GM21737 (cell line): ENCODE results near the gene RTN4RL1.
"Not testable (repeated sequence)": the region's sequence is repeated elsewhere in the genome, so short reads cannot be mapped to it uniquely, and the experiment has no call there.

ENCODE experiments used
- ATAC-seq: cut with Tn5 transposase; IDR thresholded peaks from one replicate; pipeline ENCODE4 v1.9.1; 2021; ENCODE audit warnings: mild to moderate bottlenecking, moderate library complexity; ENCODE audit not compliant: unreplicated experiment

The RTN4RL1 gene

DNA sequence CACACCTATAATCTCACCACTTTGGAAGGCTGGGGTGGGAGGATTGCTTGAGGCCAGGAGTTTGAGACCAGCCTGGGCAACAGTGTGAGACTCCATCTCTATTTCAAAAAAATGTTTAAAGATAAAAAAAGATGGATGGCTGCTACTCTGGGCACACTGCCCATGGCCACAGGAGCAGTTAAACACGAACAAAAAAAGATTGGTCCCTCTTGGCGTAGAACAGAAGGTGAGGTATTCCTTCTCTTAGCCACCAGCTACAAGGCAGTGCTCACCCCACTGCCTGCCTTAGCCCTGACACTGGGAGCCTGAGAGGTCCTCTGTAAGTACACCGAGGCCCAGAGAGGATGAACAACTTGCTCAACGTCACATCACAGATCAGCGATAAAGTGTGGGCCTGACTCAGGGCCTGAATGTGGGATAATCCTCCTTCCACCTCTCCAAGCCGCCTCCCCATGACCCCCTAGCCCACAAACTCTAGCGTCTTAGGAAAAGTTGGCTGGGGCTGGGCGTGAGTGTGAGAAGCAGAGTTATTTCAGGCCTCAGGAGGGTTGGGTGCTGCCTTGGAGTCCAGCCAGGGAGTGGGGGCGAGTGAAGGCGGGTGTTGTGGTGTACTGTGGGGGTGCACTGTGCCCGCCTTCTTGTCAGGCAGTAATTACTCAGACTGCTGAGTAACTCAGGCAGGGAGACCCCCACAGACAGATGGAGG is 2.5 kb upstream of the RTN4RL1 start:
- no peak for ATAC-seq

DNA sequence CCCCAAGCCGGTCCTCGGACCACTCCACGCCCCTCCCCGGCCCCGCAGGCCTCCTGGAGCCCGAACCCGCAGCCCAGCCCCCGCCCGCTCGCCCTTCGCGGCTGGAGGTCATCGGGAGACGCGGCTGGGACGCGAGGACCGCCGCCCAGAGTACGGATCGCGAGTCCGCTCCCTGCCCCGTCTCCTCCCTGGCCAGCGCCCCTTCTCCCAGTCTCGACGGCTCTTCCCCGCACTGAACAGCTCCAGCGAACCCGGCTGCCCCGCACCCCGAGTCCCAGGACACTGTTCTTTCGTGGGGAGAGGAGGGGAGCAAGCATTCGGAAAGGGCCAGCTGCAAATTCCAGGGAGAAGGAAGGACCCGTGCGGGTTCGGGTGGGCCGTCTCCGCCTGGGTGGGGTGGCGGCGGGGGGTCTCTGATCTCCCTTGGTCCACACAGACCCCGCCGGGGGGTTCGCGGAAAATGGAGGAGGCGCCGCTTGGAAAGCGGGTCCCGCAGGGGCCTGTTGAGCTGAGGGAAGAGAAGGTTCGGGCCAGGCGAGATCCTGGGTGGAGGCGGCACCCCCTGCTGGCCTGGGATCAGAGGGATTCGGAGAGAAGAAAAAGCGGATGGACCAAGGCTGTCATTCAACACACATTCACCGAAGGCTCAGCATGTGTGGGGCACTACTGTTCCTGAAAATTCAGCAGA is 632 bp upstream of the RTN4RL1 start:
- no peak for ATAC-seq

DNA sequence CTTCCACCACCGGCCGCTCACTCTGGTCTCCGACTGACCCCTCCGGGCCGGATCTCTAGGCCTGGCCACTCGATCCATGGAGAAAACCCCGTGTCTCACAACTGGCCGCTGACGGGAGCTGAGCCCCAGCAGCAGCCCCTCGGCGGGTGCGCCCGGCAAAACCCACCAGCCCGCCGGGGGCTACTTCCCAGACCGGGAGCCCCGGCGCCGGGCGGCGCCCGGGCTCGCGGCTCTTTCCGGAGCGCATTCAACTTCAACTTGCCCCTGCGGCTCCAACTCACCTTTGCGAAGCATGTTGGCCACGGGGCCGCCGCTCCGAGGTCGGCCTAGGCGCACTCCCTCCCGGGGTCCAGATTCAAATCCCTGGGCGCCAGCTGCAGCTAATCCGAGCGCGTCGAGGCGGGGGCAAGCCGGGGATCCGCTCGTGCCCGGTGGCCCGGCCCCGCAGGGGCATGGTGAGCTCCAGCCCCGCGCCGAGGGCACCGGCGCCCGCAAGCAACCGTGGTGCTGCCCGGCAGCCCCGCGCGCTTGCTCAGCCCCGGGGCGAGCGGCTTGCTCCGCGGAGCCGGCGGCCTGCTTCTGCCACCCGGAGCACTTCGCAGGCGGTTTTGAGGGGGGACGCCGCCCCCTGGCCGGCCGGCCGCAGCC is 438 bp downstream of the RTN4RL1 start:
- ATAC-seq, result no peak

DNA sequence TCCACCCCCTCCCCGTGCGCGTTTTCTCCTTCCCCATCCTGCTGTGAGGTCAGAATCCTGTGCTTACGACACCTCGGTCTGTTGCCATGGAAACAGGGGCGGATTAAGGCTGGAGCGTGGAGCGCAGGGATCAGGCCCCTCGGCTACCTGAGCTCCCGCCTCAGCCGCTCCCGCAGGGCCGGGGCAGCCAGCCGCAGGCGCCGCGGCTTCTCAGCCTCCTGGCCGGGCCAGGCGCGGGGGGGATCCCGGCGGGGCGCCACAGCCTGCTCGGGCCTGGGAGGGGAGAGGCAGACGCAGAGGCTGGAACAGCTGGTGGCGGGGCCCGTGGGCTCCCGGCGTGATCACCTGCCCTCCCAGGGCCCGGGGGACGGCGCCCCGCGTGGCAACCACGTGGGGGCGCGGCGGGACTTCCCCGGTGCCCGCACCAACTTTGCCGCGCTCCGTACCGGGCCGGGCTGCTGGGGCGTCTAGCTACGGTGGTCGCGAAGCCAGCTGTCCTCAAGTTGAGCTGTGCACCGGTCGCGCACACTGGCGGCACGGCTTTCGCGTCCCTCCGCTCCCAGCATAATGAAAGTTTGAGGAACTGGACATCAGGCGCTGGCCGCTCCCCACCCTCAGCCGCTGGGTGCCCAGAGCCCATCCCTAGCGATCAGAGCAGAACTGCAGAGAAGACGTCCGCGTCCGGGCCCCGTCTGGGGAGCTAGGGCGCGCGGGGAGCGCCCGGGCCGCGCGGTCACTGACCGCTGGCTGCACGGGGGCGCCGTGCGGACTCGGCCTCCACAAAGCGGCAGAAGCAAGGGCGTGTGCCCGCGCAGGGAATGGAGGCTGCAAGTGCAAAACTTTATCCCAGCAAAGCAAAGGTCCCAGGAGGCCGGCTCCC is 1.2 kb downstream of the RTN4RL1 start:
- no peak for ATAC-seq

DNA sequence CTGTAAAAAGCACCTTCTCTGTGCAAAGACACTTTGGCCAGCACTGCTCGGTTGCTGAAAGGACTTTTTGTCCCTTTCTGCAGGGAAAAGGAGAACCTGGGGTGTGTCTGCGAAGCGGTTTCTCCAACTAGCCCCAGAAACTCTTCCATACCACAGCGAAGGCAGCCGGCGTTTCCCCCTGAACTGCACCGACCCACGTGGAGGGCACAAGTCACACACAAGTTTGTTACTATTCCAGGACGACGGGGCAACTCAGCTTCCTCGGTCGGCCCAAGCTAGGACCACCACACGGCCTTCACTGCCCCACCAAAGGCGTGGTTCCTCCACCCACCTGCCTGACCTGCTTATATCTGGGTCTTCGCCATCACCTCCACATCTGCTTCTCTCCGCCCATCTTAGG is 1.9 kb downstream of the RTN4RL1 start:
- no peak for ATAC-seq

DNA sequence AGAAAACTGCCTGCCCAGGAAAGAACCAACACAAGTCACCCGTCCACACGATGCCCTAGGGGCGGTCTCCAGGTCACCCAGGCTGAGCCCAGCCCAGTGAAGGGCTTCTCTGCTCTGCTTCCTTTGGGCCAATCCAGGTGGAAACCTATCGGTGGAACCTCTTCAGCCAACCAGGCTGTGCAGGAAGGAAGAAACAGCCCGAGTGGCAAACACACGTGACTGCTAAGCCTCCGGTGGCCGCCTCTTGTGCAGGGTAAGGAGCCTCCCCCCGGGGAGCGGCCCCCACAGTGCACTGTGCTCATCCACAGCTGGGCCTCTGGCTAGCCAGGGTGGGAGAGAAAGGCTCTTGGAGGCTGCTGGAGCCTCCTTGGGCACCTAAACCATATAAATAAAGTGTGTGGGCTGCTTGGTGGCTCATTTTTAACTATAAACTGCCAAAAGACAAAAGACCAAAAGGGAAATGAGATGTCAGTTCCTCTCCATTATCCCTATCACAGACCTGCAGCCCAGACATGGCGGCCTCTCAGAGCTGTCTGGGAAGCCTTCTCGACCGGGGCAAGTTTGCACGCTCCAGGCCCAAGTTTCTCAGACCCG is 2.4 kb downstream of the RTN4RL1 start:
- ATAC-seq, result no peak

DNA sequence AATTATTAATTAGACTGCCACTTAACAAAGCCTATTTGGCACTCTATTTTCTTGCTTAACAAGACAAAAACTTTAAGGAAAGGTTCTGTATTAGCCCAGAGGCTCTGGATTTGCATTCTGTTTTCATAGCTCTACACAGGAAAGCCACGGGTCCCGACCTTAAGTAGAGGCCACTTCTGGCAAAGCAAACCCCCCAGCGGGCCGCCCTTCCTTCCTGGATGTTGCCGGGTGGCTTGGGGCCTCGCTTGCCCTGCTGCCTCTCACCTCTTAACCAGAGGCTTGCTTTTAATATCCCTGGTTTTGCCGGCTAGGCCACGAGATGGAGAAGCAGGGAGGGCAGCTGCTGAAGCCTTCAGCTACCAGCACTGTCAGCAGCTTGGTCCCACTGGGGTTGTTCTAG is 4.4 kb downstream of the RTN4RL1 start:
- ATAC-seq, result no peak

DNA sequence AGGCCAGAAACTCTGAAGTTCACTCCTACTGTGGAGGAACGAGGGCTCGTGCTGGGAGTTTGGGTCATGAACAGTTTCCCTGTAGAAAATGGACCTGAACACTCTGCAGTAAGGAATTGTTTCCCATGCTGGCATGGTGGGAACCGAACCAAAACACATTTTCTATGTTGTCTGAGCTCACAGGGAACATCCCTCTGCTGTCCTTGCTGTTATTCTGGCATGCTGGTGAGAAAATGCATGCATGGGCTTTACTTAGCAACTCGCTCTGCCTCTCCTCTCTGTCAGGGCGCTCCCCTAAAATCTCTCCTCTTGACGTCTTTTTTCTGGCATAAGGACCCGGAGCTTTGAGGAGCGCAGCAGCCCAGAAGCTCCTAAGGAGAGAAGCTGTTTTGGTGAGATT is 5.4 kb downstream of the RTN4RL1 start:
- no peak for ATAC-seq

DNA sequence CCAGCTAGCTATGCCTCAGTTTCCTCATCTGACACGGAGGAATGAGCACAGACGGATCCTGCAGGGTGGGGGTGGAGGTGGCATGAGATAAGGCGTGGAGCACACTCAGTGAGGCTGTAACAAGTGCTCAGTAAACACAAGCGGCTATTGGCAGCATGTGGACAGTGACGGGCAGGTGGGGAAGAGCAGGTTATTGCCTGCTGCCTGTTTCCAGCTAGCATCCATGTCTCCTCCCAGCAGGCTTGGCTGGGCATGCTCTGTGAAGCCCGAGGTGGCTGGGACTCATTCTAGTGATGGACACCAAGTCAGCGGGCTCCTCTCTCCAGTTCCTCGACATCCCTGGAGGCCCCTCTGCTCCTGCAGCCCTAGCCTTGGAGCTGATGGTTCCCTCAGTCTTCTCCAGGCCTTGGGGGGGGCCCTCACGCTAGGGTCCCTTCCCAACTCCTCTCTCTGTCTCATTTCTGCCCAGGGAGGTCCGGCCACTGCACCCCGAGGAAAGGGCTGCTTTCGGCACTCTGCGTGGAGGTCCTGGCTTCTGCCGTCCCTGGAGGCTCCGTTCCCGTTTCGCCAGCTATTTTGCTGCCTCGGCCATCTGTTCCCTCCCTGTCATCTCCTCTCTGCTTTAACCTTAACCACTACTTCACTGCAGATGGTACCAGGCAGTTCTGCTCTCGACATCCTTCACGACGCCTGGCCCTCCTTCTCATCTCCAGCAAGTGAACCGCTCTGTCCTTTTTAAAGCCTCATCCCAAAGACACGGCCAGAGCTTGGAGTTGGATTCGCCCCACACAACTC is 6.2 kb downstream of the RTN4RL1 start:
- ATAC-seq, result no peak

DNA sequence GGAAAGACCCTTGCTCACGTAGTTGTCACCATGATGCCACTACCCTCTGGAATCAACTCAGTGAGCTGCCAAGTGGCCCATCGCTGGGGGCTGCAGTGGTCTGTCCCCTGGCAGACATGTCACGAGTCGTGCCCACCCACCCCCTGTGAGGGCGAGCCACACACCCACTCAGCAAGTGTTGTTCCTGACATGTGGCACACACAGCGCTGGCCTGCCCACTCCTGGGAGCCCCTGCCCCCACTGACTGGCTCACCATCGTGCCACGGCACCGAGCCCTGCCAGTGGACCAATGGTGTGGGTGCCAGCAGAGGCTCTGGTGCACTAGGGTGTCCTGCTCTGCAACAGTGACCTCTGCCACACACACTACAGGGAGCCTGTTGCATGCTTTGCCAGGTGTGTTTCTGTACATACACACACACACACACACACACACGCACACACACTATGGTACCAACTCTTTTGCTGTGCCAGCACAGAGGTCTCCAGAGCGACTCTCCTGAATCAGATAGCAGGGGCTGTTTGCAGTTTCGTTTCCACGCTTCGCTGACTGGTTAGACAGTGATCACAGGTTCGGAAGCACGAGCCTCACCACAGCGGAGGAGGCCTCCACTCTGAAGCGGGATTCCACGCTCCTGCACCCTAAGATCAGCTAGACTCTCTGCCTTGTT is 7.7 kb downstream of the RTN4RL1 start:
- no peak for ATAC-seq

DNA sequence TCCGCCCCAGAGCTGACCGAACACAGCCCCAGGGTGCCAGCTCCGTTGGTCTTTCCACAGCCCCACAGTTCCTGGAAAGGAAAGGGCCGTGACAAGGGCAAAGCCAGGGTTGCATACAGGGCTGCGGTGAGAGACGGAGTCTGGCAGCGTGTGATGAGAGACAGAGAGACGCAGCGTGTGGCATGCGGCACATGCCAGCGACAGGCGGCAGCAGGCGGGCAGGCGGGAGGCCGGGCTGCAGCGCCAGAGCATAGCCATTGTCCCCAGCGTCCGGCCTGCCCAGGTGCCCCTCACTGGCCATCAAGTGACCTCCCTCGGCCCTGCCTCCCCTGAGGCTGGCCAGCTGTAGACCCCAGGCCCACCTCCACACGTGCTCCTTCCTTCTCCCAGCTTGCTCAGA is 8.6 kb downstream of the RTN4RL1 start:
- no peak for ATAC-seq

DNA sequence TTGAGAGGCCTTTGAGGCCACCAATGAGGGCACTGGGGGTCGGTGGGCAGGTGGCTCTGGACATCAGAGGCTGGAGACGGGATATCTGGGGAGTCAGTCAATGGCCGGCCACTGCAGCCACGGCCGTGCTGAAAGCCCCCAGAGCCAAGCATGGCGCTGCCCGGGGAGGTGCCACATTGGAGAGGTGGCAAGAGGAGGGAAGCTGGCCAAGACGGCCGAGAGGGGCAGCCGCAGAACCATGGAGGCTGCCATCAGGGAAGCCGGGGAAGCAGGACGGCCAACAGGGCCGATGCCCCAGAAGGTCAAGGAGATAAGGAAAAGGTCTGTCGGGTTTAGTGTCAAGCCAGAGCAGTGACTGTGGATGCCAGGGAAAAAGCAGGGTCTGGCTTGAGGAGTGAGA is 9.8 kb downstream of the RTN4RL1 start:
- ATAC-seq, result no peak

DNA sequence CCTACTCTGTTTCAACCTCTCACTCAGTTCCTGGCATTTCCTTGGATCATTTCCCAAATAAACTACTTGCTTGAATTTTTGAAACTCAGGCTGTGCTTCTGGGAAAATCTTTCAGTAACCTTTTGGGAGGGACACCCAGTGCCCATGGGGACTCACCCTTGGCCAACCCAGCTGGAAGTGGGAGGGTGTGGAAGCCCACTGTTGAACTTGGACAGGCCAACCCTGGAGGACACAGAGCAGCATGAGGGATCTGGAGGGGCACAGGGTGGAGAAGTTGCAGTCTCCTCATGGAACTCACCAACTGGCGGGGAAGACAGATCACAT is 11.2 kb downstream of the RTN4RL1 start:
- ATAC-seq, result no peak

DNA sequence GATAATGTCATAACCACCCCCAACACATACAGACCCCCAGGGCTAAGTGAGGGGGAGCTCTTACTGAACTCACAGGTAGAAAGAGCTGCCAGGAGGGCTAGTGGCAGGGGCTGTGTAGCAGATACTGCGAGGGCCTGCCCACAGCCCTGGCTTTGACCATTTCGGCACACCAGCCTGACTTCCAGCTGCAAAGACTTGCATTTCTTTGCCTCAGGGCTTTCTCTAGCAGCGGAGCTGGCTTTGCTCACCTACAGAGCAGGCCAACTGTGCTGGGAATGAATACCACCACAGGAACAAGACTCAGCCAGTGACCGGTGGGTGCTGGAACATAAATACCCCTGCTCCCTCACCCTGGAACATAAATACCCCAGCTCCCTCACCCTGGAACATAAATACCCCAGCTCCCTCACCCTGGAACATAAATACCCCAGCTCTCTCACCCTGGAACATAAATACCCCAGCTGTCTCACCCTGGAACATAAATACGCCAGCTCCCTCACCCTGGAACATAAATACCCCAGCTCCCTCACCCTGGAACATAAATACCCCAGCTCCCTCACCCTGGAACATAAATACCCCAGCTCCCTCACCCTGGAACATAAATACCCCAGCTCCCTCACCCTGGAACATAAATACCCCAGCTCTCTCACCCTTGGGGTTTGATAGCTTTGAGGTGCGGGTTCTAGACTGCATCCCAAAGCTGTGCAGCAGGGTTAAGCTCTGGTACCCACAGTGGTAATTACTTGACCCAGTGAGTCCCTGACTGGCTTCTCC is 11.7 kb downstream of the RTN4RL1 start:
- not testable (repeated sequence) for ATAC-seq

DNA sequence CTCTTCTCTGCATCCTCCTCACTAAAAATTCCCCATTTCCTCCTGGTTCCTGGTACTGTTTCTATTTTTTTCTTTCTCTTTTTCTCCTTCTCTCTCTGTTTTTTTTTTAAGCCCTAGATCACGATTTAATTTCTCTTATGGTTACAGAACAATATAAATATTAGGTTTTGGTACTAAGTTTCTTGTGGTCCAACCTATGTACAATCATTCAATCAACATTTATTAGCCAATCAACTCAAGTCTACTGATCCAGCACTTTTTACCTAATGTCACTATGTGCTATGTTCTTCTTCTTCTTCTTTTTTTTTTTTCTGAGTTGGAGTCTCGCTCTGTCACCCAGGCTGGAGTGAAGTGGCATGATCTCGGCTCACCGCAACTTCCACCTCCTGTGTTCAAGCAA is 12.6 kb downstream of the RTN4RL1 start:
- no peak for ATAC-seq

DNA sequence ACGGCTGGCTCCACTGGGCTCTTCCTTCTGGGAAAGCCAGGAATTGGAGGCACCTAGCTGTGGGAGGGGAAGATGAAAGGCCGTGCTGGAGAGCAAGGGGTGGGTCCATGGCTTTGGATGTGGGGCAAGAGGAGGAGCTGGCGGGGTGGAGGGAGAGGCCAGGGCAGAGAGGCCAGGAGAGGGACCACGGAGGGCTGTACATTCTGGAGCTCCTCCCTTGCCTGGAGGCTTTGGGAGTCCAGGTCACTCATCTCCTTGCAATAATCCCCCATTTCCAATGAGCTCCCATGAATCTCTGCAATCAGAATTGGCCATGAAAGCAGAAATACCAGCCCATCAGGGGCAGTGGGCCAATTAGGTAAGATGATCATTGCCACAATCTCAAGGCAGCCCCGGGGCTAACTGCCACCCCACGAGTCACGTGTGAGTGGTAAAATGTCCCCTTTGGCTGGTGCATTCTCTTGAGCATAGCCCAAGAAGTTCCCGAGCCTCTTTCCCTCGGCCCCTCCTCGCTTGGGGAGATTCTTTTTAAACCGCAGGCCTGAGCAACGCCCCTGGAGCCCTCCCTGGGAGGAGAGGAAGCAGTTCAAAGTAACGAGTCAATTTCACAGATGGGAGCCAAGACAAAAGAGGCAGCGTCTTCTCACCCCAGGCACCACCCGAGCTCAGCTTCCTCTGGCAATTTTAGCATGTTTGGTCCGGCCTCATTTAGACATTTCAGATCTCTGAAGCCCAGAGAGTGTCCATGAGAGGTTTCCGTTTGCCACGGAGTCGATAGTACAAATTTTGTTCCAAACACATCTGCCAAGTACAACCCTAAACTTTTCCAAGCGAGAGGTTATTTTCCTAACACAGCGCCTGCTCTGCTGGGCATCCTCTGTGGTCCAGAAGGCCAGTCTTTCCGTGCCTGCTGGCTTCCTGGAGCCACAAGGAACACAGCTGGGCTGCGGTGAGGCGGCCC is 13.4 kb downstream of the RTN4RL1 start:
- ATAC-seq, result no peak

DNA sequence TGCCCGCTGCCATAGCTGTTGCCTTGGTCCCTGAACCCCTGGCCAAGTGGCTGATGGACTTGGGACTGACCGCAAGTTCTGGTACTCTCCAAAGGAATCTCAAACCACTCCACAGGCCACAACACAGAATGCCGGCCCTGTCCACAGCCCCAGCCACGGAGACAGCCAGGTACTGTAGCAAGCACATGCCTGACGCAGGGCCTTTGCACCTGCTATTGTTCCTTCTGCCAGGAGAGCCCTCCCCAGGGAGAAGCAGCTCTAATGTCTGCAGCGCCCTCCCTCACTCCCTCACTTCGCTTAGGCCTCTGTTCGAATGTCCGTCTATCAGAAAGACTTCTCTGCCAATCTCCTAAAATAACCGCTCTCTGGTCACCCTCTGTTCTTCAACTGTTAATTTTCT is 15.4 kb downstream of the RTN4RL1 start:
- ATAC-seq, result no peak
